HepG2 (cell line): ENCODE data around the gene MTHFS.

Experiments used
- HES4 ChIP-seq: sonication (generic); formaldehyde crosslinking; IDR thresholded peaks from 2 replicates; pipeline ENCODE4 v1.9.0; 2021; ENCODE audit warnings: mild to moderate bottlenecking, missing genetic modification reagents, borderline replicate concordance
- STAG1 ChIP-seq: sonication (generic); formaldehyde crosslinking; IDR thresholded peaks from 2 replicates; pipeline ENCODE4 v1.4.0; 2020; ENCODE audit warnings: missing genetic modification reagents
- ZNF432 ChIP-seq: sonication (generic); formaldehyde crosslinking; IDR thresholded peaks from 2 replicates; pipeline ENCODE4 v1.5.0; 2020; ENCODE audit warnings: missing genetic modification reagents, mild to moderate bottlenecking, borderline replicate concordance
- ZNF83 ChIP-seq: sonication (generic); formaldehyde crosslinking; IDR thresholded peaks from 2 replicates; pipeline ENCODE4 v1.4.0; 2020; ENCODE audit warnings: missing genetic modification reagents, mild to moderate bottlenecking, borderline replicate concordance

DNA sequence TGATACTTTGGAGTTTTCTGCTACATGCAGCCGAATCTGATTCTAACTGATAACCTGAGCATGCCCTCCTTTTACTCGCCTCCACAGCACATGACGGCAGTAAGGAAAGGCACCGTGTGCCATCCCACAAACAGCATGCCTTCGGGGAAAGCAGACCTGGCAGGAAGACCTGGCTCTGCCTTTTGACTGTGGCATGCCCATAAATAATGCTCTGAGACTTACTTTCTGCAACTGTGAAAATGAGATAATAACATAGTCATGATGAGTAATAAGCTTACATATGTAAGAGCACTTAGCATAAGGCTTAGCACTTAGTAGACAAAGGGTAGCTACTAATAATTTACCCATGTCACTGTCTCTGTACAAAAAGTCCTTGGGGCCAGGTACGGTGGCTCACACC is 32.9 kb downstream of the MTHFS start:
- TF ChIP-seq STAG1 (no peak), HES4 (CRISPR knock-in tag) (no peak), ZNF83 (CRISPR knock-in tag) (no peak), ZNF432 (no peak)
